Erythroblast (primary cell): Measurements from ENCODE around the gene CBLIF.

Experiments used
- GATA1 ChIP-seq: IDR thresholded peaks from 2 replicates; pipeline ENCODE4 v1.6.1; 2011; ENCODE audit warnings: low read depth, mild to moderate bottlenecking, control low read depth, low read length, moderate library complexity
- POLR2A ChIP-seq: IDR thresholded peaks from 2 replicates; pipeline ENCODE4 v1.6.1; 2011; ENCODE audit warnings: mild to moderate bottlenecking, low read length

DNA sequence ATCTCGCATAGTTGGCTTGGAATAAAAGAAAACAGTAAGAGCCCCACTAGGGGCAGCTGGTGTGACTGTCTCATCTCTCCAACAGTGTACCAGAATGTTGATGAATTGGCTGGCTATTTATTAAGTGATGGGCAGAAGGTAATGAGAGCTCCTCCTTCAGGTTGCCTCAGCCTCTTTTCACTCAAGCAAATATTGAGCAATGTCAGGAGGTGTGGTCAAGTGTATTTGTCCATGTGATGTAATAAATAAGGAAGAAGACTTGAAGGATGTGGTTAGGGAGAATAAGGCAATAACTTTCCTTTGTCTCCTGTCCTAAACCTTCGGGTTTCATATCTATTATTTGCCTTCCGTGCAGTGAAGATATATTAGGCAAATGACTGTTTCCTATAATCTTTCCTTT lies 21.1 kb upstream of the CBLIF start, which contains the start of gene TCN1:
- TF ChIP-seq POLR2A, result no peak
- TF ChIP-seq GATA1, result no peak
